Subcutaneous abdominal adipose tissue (tissue), 5 donors: ENCODE results near the gene SRSF5.
"Not testable (repeated sequence)": the region's sequence is repeated elsewhere in the genome, so short reads cannot be mapped to it uniquely, and the experiment has no call there.

Source experiments
- H3K27ac ChIP-seq: one replicate; pipeline ENCODE4 v1.7.0; 2013; ENCODE audit warnings: low read depth, mild to moderate bottlenecking, inconsistent platforms, low read length, moderate library complexity
- H3K27me3 ChIP-seq, 5 donors: one replicate each; pipeline ENCODE4 v1.7.0; 2013; ENCODE audit warnings: low read length in 5 of 5, inconsistent platforms in 1 of 5; ENCODE audit not compliant: control insufficient read depth in 5 of 5, insufficient read depth in 4 of 5
- H3K36me3 ChIP-seq, 5 donors: one replicate each; pipeline ENCODE4 v1.7.0; 2013; ENCODE audit warnings: low read length in 5 of 5; ENCODE audit not compliant: control insufficient read depth in 5 of 5, insufficient read depth in 5 of 5
- H3K4me1 ChIP-seq, 5 donors: one replicate each; pipeline ENCODE4 v1.7.0; 2013; ENCODE audit warnings: low read length in 5 of 5, mild to moderate bottlenecking in 3 of 5, moderate library complexity in 1 of 5; ENCODE audit not compliant: control insufficient read depth in 5 of 5, insufficient read depth in 5 of 5
- H3K4me3 ChIP-seq, 5 donors: one replicate each; pipeline ENCODE4 v1.7.0; 2013; ENCODE audit warnings: low read length in 5 of 5, low read depth in 1 of 5
- H3K9ac ChIP-seq, 5 donors: one replicate each; pipeline ENCODE4 v1.7.0; 2013; ENCODE audit warnings: low read length in 5 of 5, mild to moderate bottlenecking in 4 of 5, moderate library complexity in 3 of 5
- H3K9me3 ChIP-seq, 5 donors: one replicate each; pipeline ENCODE4 v1.7.0; 2013; ENCODE audit warnings: low read length in 5 of 5; ENCODE audit not compliant: control insufficient read depth in 5 of 5
- donor health status: healthy.
- donor health status: healthy.
- donor health status: healthy.
- donor health status: healthy.
- donor health status: healthy.

SRSF5 gene

GRCh38 chr14:69766984-69767368 lies at the start of gene SRSF5:
SRSF5 (plus strand) TSS chr14:69767142; CDS start chr14:69768157, 1,015 bp downstream.
- Histone ChIP-seq H3K4me1 (peaks cover 9 to 39% (median 34%) of the 10 kb centered on the region in 5 donors), H3K4me3 (peak within 1 kb of the TSS; percentile 99 to 100 (median 100)), H3K9me3 (no peaks in the 10 kb centered on the region), H3K27ac (peak within 1 kb of the TSS; percentile 100), H3K9ac (peak within 1 kb of the TSS; percentile 97 to 100 (median 100)), H3K27me3 (no peaks in the 10 kb centered on the region), H3K36me3 (peaks cover 25 to 41% (median 39%) of the 10 kb centered on the region in 5 donors)

GRCh38 chr14:69718614-69719013 lies 48.3 kb upstream of the SRSF5 start:
- not testable (repeated sequence) for H3K9ac ChIP-seq, H3K36me3 ChIP-seq, H3K9me3 ChIP-seq, H3K27ac ChIP-seq, H3K27me3 ChIP-seq, H3K4me3 ChIP-seq
- H3K4me1 ChIP-seq = peaks cover 10 to 50% (median 31%) of the 10 kb centered on the region in 5 donors

- H3K27ac ChIP-seq = no peak overlapping the region
- no peaks in the 10 kb centered on the region for H3K9me3 ChIP-seq
- H3K27me3 ChIP-seq = no peaks in the 10 kb centered on the region
- peaks cover 0 to 2% (median 0%) of the 10 kb centered on the region in 5 donors for H3K36me3 ChIP-seq
- peaks cover 10 to 41% (median 31%) of the 10 kb centered on the region in 5 donors for H3K4me1 ChIP-seq
- no peak overlapping the region for H3K9ac ChIP-seq
- no peak overlapping the region for H3K4me3 ChIP-seq
These were observed 47.4 kb upstream of the SRSF5 start for GRCh38 chr14:69719501-69719951.

- peaks cover 9 to 43% (median 24%) of the 10 kb centered on the region in 5 donors for H3K4me1 ChIP-seq
- H3K9ac ChIP-seq = no peak overlapping the region
- H3K27ac ChIP-seq = no peak overlapping the region
- H3K9me3 ChIP-seq = no peaks in the 10 kb centered on the region
- H3K27me3 ChIP-seq = no peaks in the 10 kb centered on the region
- no peak overlapping the region for H3K4me3 ChIP-seq
- no peaks in the 10 kb centered on the region for H3K36me3 ChIP-seq
These were observed 46.0 kb upstream of the SRSF5 start for GRCh38 chr14:69720912-69721311.

GRCh38 chr14:69726761-69727511 lies 40.0 kb upstream of the SRSF5 start:
- peak overlapping the region; percentile 65 for H3K27ac ChIP-seq
- peak overlapping the region; percentile 32 to 67 (median 61) for H3K4me3 ChIP-seq
- peaks cover 2 to 28% (median 15%) of the 10 kb centered on the region in 5 donors for H3K4me1 ChIP-seq
- H3K36me3 ChIP-seq = no peaks in the 10 kb centered on the region
- H3K9me3 ChIP-seq = no peaks in the 10 kb centered on the region
- peak overlapping the region in 3 of 5 donors; percentile 42 to 78 (median 77) for H3K9ac ChIP-seq
- H3K27me3 ChIP-seq = no peaks in the 10 kb centered on the region

- H3K4me3 ChIP-seq = no peak overlapping the region
- H3K4me1 ChIP-seq = peaks cover 2 to 28% (median 15%) of the 10 kb centered on the region in 5 donors
- H3K9ac ChIP-seq = no peak overlapping the region
- no peaks in the 10 kb centered on the region for H3K9me3 ChIP-seq
- H3K27ac ChIP-seq = peak overlapping the region; percentile 65
- no peaks in the 10 kb centered on the region for H3K27me3 ChIP-seq
- H3K36me3 ChIP-seq = no peaks in the 10 kb centered on the region
These were observed 39.1 kb upstream of the SRSF5 start for GRCh38 chr14:69727860-69728259.

- H3K4me3 ChIP-seq, H3K9ac ChIP-seq, H3K9me3 ChIP-seq, H3K27me3 ChIP-seq, H3K36me3 ChIP-seq, H3K27ac ChIP-seq: not testable (repeated sequence)
- peaks cover 2 to 17% (median 5%) of the 10 kb centered on the region in 5 donors for H3K4me1 ChIP-seq
These were observed 34.9 kb upstream of the SRSF5 start for GRCh38 chr14:69731919-69732598.

- not testable (repeated sequence) for H3K27ac ChIP-seq, H3K4me3 ChIP-seq, H3K9me3 ChIP-seq, H3K27me3 ChIP-seq, H3K4me1 ChIP-seq, H3K36me3 ChIP-seq, H3K9ac ChIP-seq
These were observed 30.5 kb upstream of the SRSF5 start for GRCh38 chr14:69736405-69736804.

- Histone ChIP-seq H3K9me3 (peaks cover 0 to 7% (median 0%) of the 10 kb centered on the region in 5 donors), H3K27me3 (no peaks in the 10 kb centered on the region), H3K4me1 (no peaks in the 10 kb centered on the region), H3K27ac (no peak overlapping the region), H3K36me3 (no peaks in the 10 kb centered on the region), H3K4me3 (no peak overlapping the region), H3K9ac (no peak overlapping the region)
These were observed 25.9 kb upstream of the SRSF5 start for GRCh38 chr14:69741055-69741454.

- Histone ChIP-seq H3K4me1 (no peaks in the 10 kb centered on the region), H3K27ac (no peak overlapping the region), H3K27me3 (no peaks in the 10 kb centered on the region), H3K4me3 (no peak overlapping the region), H3K9me3 (no peaks in the 10 kb centered on the region), H3K36me3 (no peaks in the 10 kb centered on the region), H3K9ac (no peak overlapping the region)
These were observed 17.0 kb upstream of the SRSF5 start for GRCh38 chr14:69749956-69750355.
